GM20431 (cell line): ENCODE data around the gene ZNRF1.

Source experiments
- in situ Hi-C: fragments of 300-500 bp; cut with MseI, MboI; formaldehyde crosslinking; loops from one replicate; pipeline ENCODE4 v1.15.0; 2020; ENCODE audit warnings: low sequenced_read_pairs; ENCODE audit not compliant: unreplicated experiment

The ZNRF1 gene

DNA sequence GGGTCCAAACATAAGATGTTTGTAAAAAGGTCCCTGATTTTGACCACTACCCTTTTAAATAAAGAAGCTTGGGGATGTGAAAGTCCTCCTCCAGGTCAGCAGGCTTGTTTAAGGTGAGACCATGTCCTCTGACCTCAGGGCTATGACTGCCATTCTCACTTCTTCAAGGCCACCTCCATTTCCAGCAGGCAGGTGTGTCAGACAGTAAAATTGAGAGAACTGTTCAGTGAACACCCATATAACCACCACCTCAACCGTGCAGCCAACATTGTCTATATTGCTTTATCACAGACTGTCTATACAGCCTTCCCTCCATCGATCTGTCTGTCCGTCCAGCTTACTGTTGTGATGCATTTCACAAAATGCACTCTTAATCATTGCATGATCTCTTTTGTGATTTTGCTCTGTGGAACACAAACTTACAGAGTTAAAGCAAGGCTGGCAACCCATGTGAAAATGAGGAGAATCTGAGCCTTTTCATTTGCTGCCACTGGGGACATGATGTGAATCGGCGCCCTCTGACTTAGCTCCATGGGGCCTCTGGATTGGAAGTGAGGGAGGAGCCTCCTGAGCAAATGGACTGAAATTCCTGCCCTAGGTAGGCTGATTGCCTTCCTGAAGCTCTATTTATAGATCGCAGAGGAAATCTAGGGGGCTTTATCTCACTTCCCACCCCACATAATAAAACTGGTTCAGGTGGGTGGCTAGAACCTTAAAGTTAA, 53.8 kb downstream of the ZNRF1 start:
- in situ Hi-C loops = no loop called here

DNA sequence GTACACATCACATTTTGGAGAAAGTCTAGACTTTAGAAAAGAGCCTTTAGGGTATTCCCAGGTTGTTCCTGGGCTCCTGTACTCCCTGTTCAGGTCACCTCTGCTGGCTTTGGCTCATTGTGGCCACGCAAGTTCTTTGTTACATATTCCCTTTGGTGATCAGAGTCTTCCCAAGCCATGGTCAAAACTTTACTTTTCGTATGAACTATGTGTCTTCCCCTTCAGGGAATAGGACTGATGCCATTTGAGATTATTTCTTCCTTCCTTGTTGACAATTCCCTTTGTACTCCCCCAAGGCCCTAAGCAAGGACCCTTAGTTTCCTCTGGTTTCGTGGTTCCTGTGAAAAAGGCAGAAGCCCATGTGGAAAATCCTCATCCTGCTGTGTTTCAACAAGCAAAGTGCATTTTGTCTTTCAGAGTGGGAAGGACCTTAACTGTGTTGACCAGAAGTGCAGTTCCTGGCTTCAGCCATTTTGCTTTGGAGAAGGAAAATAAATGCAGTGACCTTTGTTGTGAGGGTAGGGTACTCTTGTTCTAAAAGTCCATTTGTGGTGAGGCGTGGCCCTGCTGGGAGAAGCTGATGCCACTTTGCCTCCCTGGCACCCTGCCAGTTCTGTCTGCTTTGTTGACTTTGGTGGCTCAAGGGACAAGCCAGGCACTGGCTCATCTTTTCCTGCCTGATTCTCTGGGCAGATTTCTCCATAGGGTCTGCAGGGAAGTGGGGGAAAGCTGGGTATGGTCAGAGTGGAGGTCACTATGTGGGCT, 55.1 kb downstream of the ZNRF1 start:
- in situ Hi-C loops = no loop called here

DNA sequence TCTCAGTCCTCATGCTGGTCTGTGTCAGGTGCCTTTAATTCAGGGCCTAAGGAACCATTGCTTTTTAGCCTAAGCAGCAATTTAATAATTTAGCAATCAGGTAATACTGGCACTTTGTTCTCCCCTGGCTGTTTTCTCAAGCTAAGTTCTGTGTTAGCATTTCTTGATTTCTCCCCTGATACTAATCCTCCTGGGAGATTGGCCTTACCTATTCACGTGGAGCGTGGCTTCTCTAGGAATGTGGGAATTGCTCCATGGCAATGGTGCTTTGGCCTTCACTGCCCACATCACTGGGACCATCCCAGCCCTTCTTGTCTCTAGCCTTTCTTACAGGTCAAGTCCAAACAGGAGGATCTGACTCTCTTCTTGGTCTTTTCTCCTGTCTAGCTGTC, 55.7 kb downstream of the ZNRF1 start:
- in situ Hi-C loops = no loop called here

DNA sequence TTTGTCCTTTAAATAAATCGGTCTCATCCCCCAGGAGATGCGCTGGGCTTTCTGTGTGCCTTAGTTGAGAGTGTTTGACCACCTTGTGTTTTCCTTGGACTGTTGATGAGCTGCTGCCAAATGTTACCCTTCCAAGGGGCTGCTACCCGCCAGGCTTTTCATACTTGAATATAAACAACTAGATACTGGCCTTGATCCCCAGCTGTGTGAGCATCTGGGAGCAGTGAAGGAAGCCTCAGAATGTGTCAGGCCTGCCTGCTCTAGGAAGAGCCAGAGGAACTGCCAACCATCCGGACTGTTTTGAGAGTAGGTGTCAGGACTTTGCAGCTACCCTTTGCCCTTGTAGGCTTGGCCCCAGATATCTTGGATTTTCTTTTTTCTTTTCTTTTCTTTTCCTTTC, 60.0 kb downstream of the ZNRF1 start:
- in situ Hi-C loops = no loop called here

DNA sequence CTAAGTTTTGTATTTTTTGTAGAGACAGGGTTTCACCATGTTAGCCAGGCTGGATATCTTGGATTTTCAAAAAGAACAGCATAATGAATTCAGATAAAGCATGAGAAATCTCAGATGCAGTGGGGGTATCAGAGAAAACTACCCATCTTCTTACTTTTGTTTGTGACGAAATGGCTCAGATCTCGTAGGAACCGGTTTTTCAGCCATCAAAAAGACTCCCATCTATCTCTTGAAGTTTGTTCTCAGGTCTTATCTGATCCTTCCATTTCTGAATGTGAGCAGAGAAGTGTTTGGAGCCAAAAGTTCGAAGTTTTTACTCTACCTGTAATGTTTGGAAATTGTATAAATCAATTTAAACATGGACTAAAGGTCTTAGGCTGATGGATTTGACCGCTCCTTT, 60.6 kb downstream of the ZNRF1 start:
- in situ Hi-C loops = no loop called here

DNA sequence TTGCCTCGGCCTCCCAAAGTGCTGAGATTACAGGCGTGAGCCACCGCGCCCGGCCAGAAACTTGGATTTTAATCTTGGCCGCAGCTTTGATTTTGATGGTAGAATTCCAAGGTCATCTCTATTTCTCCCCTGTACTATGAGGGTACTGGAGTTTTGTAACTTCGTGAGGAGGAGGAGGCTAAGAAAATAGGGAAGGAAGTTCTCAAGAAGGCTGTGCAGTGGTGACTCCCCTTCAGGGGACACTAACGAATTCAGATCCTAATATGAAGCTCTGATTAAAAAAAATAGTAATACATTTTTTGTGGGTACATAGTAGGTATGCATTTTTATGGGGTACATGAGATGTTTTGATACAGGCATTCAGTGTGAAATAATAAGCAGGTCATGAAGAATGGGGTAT, 61.9 kb downstream of the ZNRF1 start:
- in situ Hi-C loops = no loop called here

DNA sequence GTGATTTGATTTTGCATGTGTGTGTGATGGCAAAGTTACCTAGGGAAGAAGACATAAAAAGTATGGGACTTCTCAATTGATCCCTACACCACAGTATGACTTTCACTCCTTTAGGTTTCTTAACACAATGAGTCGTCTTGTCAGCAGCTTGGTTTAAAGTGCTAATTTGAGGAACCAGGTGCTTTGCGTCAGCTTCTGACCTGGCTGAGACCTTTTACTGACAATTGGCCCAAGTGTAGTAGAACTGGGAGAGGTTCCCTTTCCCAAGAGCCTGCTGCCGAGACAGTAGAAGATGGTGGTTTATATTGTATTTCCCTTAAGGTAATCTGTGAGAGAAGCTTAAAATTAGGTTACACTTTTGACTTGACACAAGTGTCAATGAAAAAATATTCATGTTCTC, 62.8 kb downstream of the ZNRF1 start:
- in situ Hi-C loops = no loop called here

DNA sequence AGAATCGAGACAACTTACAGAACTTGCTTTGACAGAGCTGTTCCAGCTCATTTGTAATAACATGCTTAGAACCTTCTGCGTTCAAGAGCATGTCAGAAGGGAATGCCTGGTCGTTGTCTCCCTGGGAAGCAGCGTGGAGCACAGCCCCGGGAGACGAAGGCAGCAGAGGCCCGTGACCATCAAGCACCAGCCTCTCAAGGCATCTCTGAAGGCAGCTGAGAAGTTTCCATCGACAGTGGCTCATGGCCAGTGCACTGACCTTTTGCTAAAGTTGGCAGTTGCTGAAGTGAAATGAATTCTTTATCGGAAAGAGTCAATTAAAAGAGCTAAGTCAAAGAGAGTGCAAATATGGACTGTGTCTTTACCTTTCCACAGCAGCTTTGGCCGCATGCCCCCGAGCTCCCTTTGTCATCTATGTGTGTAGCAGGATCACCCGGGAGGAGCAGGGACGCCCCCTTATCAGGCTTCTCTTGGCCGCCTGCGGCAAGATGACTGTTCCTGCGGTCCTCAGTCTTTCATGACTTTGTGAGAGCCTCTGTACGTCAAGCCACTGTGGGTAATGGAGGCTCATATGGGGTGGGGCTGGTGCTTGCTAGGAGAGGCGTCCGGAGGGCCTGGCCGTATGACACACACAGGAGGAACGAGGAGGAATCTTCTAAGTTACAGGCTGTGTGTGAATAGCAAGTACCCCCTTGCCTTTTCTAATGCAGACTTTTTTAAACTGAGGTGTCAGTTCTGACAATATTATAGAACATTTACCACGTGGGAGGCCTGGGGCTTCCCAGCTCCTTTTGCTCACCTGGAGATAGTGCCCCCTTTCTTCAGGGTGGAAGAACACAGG, 63.5 kb downstream of the ZNRF1 start:
- in situ Hi-C loops = no loop called here

DNA sequence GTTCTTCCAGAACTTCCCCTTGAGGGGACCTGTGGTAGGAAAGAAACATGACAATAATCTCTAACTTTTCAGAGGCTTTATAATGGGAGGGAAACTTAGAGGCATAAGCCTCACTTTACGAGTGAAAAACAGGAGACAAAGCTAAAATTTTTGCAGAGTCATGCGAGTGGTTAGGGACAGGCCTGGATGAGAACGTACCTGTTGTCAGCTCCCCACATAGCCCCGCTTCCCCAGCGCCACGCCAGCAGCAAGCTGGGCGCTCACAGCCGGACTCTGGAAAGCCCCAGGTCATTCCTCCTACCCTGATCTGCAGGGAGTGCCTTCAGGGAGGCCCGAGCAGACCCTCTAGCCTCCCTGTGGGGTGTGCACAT, 64.1 kb downstream of the ZNRF1 start:
- in situ Hi-C loops = no loop called here

DNA sequence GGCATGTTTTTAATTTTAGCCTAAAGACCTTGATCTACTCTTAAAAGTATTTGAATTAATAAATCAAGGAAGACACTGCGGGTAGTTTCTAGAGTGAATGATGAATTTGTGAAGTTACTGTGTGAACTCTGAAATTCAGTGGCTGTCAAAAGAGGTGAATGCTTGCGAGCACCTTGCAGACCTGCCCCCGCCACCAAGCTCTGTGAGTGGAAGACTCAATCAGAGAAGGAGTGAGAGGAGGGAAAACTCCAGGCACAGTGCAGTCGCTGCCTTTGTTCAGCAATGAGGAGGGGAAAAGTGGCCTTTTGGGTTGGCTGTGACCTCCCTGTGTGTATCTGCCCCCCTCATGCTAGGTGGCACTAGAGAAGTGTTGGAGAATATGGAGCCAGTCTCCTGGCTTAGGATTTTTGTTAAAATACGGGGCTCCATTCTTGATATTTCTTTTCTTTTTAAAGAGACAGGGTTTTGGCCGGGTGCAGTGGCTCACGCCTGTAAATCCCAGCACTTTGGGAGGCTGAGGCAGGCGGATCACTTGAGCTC, 64.8 kb downstream of the ZNRF1 start:
- in situ Hi-C loops = no loop called here

DNA sequence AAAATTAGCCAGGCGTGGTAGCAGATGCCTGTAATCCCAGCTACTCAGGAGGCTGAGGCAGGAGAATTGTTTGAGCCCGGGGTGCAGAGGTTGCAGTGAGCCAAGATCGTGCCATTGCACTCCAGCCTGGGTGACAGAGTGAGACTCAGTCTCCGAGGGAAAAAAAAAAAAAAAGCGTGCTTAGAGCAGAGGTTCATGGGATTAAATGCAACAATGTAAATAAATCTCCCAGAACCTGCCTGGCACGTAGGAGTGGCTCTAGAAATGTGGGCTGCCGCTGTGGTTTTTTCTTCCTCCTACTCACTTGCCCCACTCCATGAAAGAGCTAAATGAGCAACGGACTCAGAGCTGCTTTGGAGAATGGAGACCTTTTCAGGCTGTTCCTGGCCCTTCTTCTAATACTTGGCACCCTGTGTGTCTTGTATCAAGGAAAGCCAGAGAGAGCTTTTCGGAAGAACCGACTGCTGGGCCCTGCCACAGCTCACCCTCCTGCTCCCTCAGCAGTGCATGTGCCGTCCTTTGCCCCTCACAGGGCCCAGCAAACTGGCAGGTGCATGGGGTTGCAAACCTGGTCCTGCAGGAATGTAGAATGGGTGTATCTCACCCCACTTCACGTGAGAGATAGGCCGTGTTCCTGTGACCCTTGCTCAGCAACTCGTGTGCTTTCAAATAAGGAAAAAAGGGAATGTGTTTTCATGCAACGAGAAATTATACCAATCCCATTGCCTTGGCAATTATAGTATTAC, 65.8 kb downstream of the ZNRF1 start:
- in situ Hi-C loops = no loop called here

DNA sequence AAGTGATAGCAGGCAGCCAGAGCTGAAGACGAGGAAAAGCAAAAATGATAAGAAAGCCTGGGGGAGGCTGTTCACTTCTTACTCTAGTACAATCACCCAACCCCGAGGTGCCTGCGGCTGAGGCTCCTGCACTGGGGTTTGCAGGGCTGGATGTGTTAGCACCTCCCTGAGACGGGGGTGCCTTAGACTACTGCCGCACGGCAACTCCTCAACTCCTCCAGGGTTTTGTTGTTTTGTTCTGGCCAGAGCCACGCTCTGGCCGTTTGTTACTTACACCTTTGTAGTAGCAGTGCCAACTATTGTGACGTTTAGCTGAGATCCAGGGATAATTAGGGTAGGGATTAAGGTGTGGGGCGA, 66.3 kb downstream of the ZNRF1 start:
- in situ Hi-C loops = no loop called here

DNA sequence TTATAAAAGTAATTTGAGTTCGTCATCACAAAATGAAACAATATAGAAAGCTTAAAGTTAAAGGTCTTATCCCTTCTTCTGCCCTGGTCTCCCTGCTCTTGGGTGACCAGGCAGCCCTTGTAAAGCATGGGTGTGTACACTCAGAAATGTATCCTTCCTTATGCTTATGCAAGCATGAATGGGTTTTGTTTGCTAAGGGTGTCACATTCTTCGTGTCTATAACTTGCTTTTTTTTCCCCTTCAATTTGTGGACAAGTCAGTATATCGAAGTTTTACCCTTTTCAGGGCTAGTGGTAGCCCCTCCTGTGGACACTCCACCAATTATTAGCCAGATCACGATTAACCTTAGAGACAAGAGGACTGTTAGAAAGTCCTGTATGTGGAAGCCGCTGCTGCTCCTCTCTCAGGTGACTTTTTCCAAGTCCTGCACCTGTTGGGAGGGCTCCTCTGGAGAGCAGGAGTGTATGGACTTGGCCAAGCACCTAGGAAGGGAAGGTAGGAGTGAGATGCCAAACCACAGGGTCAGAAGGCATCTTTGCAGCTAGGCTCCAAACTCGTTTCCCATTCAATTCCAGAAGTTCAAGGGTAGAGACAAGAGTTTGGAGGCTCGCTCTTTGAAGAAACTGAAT, 66.8 kb downstream of the ZNRF1 start:
- in situ Hi-C loops = no loop called here

DNA sequence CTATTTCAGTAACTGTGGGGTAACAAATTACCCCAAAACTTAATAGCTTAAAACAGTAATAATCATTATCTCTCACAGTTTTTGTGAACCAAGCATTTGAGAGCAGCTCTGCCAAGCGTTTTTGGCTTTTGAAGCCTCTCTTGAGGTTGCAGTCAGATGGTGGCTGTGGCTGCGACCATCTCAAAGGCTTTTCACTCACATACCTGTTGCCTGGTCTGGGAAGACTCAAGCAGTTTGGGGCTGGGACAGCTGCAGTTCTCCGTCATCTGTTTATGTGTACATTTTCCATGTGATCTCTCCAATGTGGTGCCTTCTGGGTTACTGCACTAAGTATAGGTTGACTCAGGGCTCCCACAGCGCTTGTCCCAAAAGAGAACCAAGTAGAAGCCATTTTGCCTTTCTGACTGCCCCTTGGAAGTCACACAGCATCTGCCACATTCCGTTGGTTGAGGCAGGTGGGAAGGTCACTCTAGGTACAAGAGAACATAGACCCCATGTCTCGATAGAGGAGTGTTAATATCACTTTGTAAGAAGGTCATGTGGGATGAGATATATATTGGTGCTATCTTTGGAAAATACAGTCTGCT, 68.1 kb downstream of the ZNRF1 start:
- in situ Hi-C loops = no loop called here

DNA sequence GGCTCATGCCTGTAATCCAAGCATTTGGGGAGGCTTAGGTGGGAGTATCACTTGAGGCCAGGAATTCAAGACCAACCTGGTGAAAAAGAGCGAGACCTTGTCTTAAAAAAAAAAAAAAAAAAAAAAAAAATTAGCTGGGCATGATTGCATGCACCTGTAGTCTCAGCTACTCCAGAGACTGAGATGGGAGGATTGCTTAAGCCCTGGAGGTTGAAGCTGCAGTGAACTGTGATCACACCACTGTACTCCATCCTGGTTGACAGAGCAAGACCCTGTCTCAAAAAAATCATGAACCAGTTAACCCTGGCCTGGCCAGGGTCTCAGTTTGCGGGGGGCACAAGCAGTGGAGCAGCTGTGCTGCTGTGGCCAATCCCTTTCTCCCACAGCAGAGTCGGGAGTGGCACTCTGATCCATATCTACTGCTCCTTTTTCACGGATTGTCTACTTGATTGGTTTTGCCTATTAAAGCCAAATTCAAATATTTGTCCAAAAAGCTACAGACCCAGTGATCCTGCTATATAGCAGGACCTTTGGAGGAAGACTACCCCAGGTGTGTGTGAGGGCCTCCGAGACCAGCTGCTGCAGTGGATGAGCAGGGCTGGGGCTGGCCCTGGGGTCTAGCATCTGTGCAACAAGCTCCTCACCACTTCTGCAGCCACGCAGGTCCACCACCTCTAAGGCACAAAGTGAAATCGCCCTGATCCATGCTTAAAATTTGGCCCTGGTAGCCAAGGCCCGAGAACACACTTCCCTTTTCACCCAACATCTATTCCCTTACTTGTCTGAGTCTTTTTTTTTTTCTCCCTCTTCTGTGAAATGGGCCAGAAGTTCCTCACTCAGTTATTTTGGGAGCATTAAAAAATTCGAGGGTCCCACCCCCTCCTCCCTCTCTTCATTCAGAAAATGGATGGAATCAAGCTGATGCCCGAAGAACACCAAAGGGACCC, 69.5 kb downstream of the ZNRF1 start:
- in situ Hi-C loops = no loop called here

DNA sequence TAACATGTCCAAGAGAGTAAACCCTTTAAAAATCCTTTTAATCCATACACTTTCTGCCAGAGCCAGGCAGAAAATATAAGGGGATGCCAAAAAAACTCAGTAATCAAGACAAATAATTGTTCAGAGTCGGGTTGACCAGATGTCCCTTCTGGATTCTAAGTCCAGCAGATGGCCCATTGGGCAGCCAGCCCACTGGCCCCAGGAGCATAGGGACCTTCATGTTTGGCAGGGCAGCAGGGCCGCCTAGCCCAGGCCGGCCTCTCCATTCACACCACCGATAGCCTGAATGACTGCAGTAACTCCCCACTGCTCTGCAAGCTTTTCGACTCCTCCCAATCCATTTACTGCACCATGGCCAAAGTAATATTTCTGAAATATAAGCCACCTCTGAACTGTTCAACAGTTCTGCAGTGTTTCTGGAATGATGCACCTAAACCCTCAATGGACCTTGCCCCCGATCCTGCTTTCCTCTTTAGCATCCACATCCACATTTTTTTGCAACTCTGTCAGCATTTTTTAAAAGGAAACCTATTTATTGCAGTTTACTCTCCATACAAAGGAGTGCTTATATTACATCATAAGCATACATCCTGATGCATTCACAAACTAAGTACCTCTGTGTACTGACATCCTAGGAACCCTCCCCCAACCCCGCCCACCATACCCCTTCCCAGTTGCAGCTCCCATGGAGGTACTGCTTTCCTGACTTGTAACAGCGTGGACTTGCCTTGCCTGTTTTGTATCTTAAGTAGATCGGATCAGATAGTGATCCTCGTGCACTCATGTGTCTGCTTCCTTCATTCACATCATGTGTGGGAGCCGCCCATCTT, 71.4 kb downstream of the ZNRF1 start:
- in situ Hi-C loops = no loop called here

DNA sequence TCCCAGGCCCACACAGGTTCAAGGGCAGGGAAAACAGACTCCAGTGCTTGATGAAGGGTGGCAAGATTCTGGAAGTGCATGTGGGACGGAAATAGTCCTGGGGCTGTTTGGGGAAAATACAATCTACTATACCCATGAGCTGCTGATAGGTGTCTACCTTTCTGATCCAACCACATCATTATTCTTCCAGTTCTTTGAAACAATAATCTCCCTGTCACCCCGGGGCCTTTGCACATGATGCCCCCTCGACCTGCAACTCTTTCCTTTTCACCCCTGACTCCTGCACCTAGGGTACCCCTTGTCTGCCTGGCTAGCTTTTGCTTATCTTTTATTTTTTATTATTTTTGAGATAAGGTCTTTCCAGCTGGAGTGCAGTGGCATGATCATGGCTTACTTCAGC, 72.8 kb downstream of the ZNRF1 start:
- in situ Hi-C loops = no loop called here
